IMR-90 (cell line): ENCODE measurements around the gene PRMT1. TPM values are rescaled to one million over a fixed set of nuclear protein-coding genes. Genes with fewer than 3 reads are reported as not detected.

Experiments used
- ATAC-seq: fragments of 200-7000 bp; cut with Tn5 transposase; 2 replicates; pipeline ENCODE4 v1.9.1; 2020; ENCODE audit warnings: low read depth, mild to moderate bottlenecking, moderate library complexity
- BruUV-seq: library from RNA; stranded (reverse); fragments of 400-500 nt; replicated peaks from 2 replicates; lab custom pipeline; 2021; lab: Mats Ljungman, UMichigan
- CTCF ChIA-PET: fragments of 300-600 bp; formaldehyde crosslinking; extraction: SDS; loops from one replicate; lab custom pipeline; 2021; ENCODE audit warnings: antibody characterized with exemption; lab: Yijun Ruan, JAX
- POLR2A ChIA-PET: fragments of 300-600 bp; sonication (Branson Sonifier 250); formaldehyde crosslinking; loops from one replicate; lab custom pipeline; 2022; ENCODE audit warnings: antibody characterized with exemption; ENCODE audit not compliant: unreplicated experiment; lab: Charles Lee
- DNase-seq: peaks from one replicate; pipeline ENCODE4 v3.0.0; 2013
- H2AFZ ChIP-seq: replicated peaks from 2 replicates; pipeline ENCODE3; 2013; ENCODE audit warnings: low read length, mild to moderate bottlenecking; ENCODE audit not compliant: poor library complexity
- H2AK5ac ChIP-seq: 2 replicates; pipeline ENCODE4 v1.6.1; 2013; ENCODE audit warnings: low read depth, low read length, inconsistent platforms
- H2AK9ac ChIP-seq: replicated peaks from 2 replicates; pipeline ENCODE3; 2013; ENCODE audit warnings: mild to moderate bottlenecking, low read depth, low read length, moderate library complexity; ENCODE audit not compliant: poor library complexity
- H2BK120ac ChIP-seq: 2 replicates; pipeline ENCODE4 v1.6.1; 2013; ENCODE audit warnings: low read depth, low read length, inconsistent platforms
- H2BK15ac ChIP-seq: 3 replicates; pipeline ENCODE4 v1.6.1; 2013; ENCODE audit warnings: low read depth, low read length, inconsistent platforms
- H2BK20ac ChIP-seq: 2 replicates; pipeline ENCODE4 v1.6.1; 2013; ENCODE audit warnings: low read depth, mild to moderate bottlenecking, inconsistent platforms, low read length, moderate library complexity
- H2BK5ac ChIP-seq: 2 replicates; pipeline ENCODE4 v1.6.1; 2013; ENCODE audit warnings: mild to moderate bottlenecking, low read depth, low read length, inconsistent platforms; ENCODE audit not compliant: poor library complexity, severe bottlenecking
- H3K14ac ChIP-seq: replicated peaks from 2 replicates; pipeline ENCODE4 v1.6.1; 2013; ENCODE audit warnings: low read depth, low read length, inconsistent platforms
- H3K18ac ChIP-seq: 2 replicates; pipeline ENCODE4 v1.6.1; 2013; ENCODE audit warnings: low read depth, low read length, control low read depth
- H3K23ac ChIP-seq: 2 replicates; pipeline ENCODE4 v1.6.1; 2013; ENCODE audit warnings: low read depth, low read length, inconsistent platforms
- H3K27ac ChIP-seq: 2 replicates; pipeline ENCODE4 v1.5.1; 2013; ENCODE audit warnings: mild to moderate bottlenecking, control low read depth, low read length; ENCODE audit not compliant: insufficient read depth
- H3K27me3 ChIP-seq: 2 replicates; pipeline ENCODE4 v1.6.1; 2013; ENCODE audit warnings: low read length; ENCODE audit not compliant: control insufficient read depth, insufficient read depth
- H3K36me3 ChIP-seq: 2 replicates; pipeline ENCODE4 v1.6.1; 2013; ENCODE audit warnings: low read length, mixed read lengths; ENCODE audit not compliant: control insufficient read depth, insufficient read depth
- H3K4ac ChIP-seq: 2 replicates; pipeline ENCODE4 v1.6.1; 2013; ENCODE audit warnings: low read depth, low read length, inconsistent platforms
- H3K4me1 ChIP-seq: 2 replicates; pipeline ENCODE4 v1.6.1; 2013; ENCODE audit warnings: low read length, mixed read lengths; ENCODE audit not compliant: control insufficient read depth, insufficient read depth
- H3K4me2 ChIP-seq: 2 replicates; pipeline ENCODE4 v1.6.1; 2013; ENCODE audit warnings: low read depth, mild to moderate bottlenecking, control low read depth, low read length, moderate library complexity
- H3K4me3 ChIP-seq: 2 replicates; pipeline ENCODE4 v1.5.1; 2013; ENCODE audit warnings: low read depth, mild to moderate bottlenecking, control low read depth, low read length, moderate library complexity; ENCODE audit not compliant: insufficient read depth
- H3K56ac ChIP-seq: 2 replicates; pipeline ENCODE4 v1.6.1; 2013; ENCODE audit warnings: low read length, inconsistent platforms; ENCODE audit not compliant: insufficient read depth; ENCODE audit errors: extremely low read depth
- H3K79me1 ChIP-seq, 2 experiments: 2 replicates each; pipeline ENCODE4 v1.6.1; 2013; ENCODE audit warnings: low read length in 2 of 2, inconsistent platforms in 1 of 2, low read depth in 1 of 2
- H3K9ac ChIP-seq: 2 replicates; pipeline ENCODE4 v1.6.1; 2013; ENCODE audit warnings: low read depth, low read length, control low read depth
- H3K9me1 ChIP-seq: 2 replicates; pipeline ENCODE4 v1.6.1; 2013; ENCODE audit warnings: low read length, inconsistent platforms; ENCODE audit not compliant: insufficient read depth
- H3K9me3 ChIP-seq: 2 replicates; pipeline ENCODE4 v1.6.1; 2013; ENCODE audit warnings: low read length; ENCODE audit not compliant: control insufficient read depth, insufficient read depth
- H4K20me1 ChIP-seq: 2 replicates; pipeline ENCODE4 v1.6.1; 2013; ENCODE audit warnings: low read length, inconsistent platforms; ENCODE audit not compliant: insufficient read depth
- H4K5ac ChIP-seq: 2 replicates; pipeline ENCODE4 v1.6.1; 2013; ENCODE audit warnings: mild to moderate bottlenecking, low read depth, low read length, control low read depth
- H4K8ac ChIP-seq, 2 experiments: 2 replicates each; pipeline ENCODE4 v1.6.1; 2013; ENCODE audit warnings: low read depth in 2 of 2, low read length in 2 of 2, control low read depth in 1 of 2, inconsistent platforms in 1 of 2
- H4K91ac ChIP-seq: 2 replicates; pipeline ENCODE4 v1.6.1; 2013; ENCODE audit warnings: low read depth, low read length, inconsistent platforms; ENCODE audit not compliant: insufficient read depth
- RAD21 ChIP-seq: IDR thresholded peaks from 2 replicates; pipeline ENCODE4 v1.6.1; 2012; ENCODE audit warnings: low read length, improper control_type of control experiment
- WGBS, 2 experiments: methylation state at CpG; one replicate each; pipeline versions ENCODE4 v1.1.5 to v1.1.7; 2013; ENCODE audit warnings: missing lambda C conversion rate in 2 of 2; ENCODE audit not compliant: insufficient read length in 1 of 2; ENCODE audit errors: extremely low coverage in 2 of 2; 5-methylcytosine and 5-hydroxymethylcytosine counted together
- dilution Hi-C: fragments of 300-500 bp; cut with HindIII; formaldehyde crosslinking; loops from one replicate; pipeline ENCODE4 v1.14.3; 2018; ENCODE audit warnings: low sequenced_read_pairs; ENCODE audit not compliant: unreplicated experiment
- in situ Hi-C: fragments of 300-500 bp; cut with MboI; formaldehyde crosslinking; loops from 3 replicates; pipeline ENCODE4 v1.14.3; 2019; ENCODE audit warnings: low sequenced_read_pairs, inconsistent platforms, mixed read lengths
- intact Hi-C: fragments of 100-400 bp; cut with micrococcal nuclease; formaldehyde crosslinking; loops from 2 replicates; pipeline ENCODE4 v1.10.0; 2022
- polyA plus RNA-seq, 3 experiments: library from polyadenylated mRNA; depleted of rRNA; stranded (reverse); fragments of >200 nt; gene quantifications; 2 replicates each; pipeline ENCODE4 v1.2.3, GENCODE V29; 2012; ENCODE audit warnings: low replicate concordance in 1 of 3
- total RNA-seq: library from RNA; depleted of rRNA; stranded (reverse); fragments of >200 nt; gene quantifications from 2 replicates; pipeline ENCODE4 v1.2.3, GENCODE V29; 2012

PRMT1 gene
- total and polyA plus RNA-seq, 2 of the 4 experiments (the other 2 are of a cell fraction): 497 to 840 TPM

GRCh38 chr19:49692147-49692506 lies 15.1 kb downstream of the PRMT1 start:
- Histone ChIP-seq H4K20me1 (peaks cover 11% of the 10 kb centered on the region), H3K56ac (no peak overlapping the region), H3K79me1 (peaks cover 6 to 36% of the 10 kb centered on the region in 2 experiments; a peak in 3 of 4 replicates), H3K4ac (peak overlapping the region; percentile 61; the same call in 1 of the 2 replicates), H3K18ac (no peak overlapping the region), H2AK9ac (peak overlapping the region; percentile 78), H2AFZ (peak overlapping the region; percentile 78), H3K9me3 (no peaks in the 10 kb centered on the region), H3K9me1 (peaks cover 6% of the 10 kb centered on the region; the same call in 1 of the 2 replicates), H3K4me3 (no peak overlapping the region), H3K36me3 (peaks cover 14% of the 10 kb centered on the region; the same call in 1 of the 2 replicates), H4K91ac (peak overlapping the region; percentile 29; the same call in 1 of the 2 replicates), H3K27ac (no peak overlapping the region), H3K4me1 (peaks cover 9% of the 10 kb centered on the region), H2AK5ac (peak overlapping the region; percentile 82; the same call in 1 of the 2 replicates), H3K4me2 (no peak overlapping the region; the same call in 1 of the 2 replicates), H2BK5ac (no peak overlapping the region), H2BK20ac (no peak overlapping the region), H2BK15ac (no peak overlapping the region), H3K27me3 (no peaks in the 10 kb centered on the region), H2BK120ac (no peak overlapping the region), H4K5ac (peak overlapping the region; percentile 53; the same call in 1 of the 2 replicates), H3K14ac (no peak overlapping the region; the same call in 1 of the 2 replicates), H3K9ac (no peak overlapping the region), H3K23ac (no peak overlapping the region), H4K8ac (peak overlapping the region; percentile 74 to 98; a peak in 3 of 4 replicates)
- no TSS peak for BruUV-seq
- DNase-seq (no peak), ATAC-seq (no peak)
- CTCF ChIA-PET: no interaction called here
- dilution Hi-C loops (no loop called here), intact Hi-C loops (loop anchor here (5.0 kb wide), 1 partner anchor 110 kb away; no protein-coding TSS in a partner anchor), in situ Hi-C loops (no loop called here)
- WGBS, 2 experiments: 68% methylated on average over 15 of the region's 16 CpGs; no CpG with 5 or more reads in 1 of the 2 experiments
- TF ChIP-seq RAD21: no peak
- POLR2A ChIA-PET: no interaction called here
